ENCODE results near the gene DDA1. TPM values are rescaled to one million over a fixed set of nuclear protein-coding genes. Genes with fewer than 3 reads are reported as not detected.

The DDA1 gene
- total and polyA plus RNA-seq, 12 donors: 6.8 to 71.4 (median 41.5) TPM

- H3K36me3 ChIP-seq (replicated peaks in 1 of 2): no peaks in the 10 kb centered on the region
- H3K27me3 ChIP-seq: no peaks in the 10 kb centered on the region
- peak overlapping the region; percentile 30 to 79 (median 56) for H3K27ac ChIP-seq
- intact Hi-C loops (cut with DNase I): no loop called here
- WGBS, 4 donors: 28 to 50% (median 39%) methylated on average over 30 to 93 of the region's 94 CpGs
- H3K9me3 ChIP-seq (replicated peaks in 1 of 3): no peaks in the 10 kb centered on the region
- peak overlapping the region in 1 of 4 donors; percentile 38 for H3K4me3 ChIP-seq
- no peak for TF ChIP-seq CTCF (IDR thresholded peaks at IDR 0.05)
- TF ChIP-seq POLR2A (IDR thresholded peaks at IDR 0.05): no peak
- no peak for DNase-seq
- peaks cover 4 to 25% of the 10 kb centered on the region in 2 donors for H3K4me1 ChIP-seq (replicated peaks in 1 of 2)
These were observed 19.4 kb downstream of the DDA1 start for GRCh38 chr19:17328517-17329365.

DNA sequence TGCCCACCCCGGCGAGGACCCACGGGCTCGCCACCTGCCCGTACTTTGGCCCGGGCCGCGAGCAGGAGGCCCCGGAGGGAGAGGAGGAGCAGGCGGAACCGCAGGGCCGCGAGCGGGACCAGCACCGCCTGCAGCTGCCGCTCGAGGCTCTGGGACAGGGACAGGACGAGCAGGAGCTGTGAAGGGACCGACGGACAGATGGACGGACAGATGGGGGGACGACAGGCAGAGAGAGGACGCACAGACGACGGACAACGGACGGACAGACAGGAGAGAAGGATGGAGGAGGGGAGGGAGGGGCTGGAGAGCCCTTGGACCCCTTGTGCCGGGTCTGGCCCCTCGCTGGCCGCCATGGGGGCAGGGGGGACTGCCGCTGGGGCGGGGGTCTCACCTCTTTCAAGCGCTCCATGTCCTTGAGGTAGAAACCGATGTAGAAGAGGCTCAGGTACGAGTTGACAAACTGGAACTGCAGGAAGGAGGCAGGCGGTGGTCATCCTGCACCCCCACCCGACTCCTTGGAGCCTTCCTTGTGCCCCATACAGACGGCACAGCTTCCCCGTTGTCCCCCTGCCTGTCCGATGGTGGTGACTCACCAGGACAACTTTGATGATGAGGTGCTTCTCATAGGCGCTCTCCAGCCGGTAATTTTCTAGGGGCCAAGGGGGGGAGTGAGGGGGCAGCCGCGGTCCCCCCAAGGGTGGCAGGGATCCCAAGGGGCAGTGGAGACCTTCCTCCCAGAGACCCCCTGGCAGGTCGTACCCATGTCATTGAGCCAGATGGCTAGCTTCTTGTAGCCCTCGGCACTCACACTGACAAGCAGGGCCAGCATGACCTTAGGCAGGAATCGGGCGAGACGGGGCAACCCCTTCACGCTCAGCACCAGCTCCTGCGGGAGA is 20.3 kb downstream of the DDA1 start:
- peak in 1 of 7 donors; percentile 21 for DNase-seq
- Histone ChIP-seq H3K27me3 (no peaks in the 10 kb centered on the region), H3K9me3 (replicated peaks in 1 of 3) (no peaks in the 10 kb centered on the region), H3K4me3 (no peak overlapping the region), H3K4me1 (replicated peaks in 1 of 2) (peaks cover 4 to 28% of the 10 kb centered on the region in 2 donors), H3K27ac (no peak overlapping the region), H3K36me3 (replicated peaks in 1 of 2) (no peaks in the 10 kb centered on the region)
- intact Hi-C loops (cut with DNase I): no loop called here
- TF ChIP-seq POLR2A (IDR thresholded peaks at IDR 0.05) (no peak), CTCF (IDR thresholded peaks at IDR 0.05) (no peak)
- WGBS, 4 donors: 75 to 84% (median 80%) methylated on average over 46 to 51 of the region's 51 CpGs

- Histone ChIP-seq H3K4me1 (replicated peaks in 1 of 2) (peaks cover 4 to 34% of the 10 kb centered on the region in 2 donors), H3K4me3 (no peak overlapping the region), H3K9me3 (replicated peaks in 1 of 3) (no peaks in the 10 kb centered on the region), H3K27me3 (no peaks in the 10 kb centered on the region), H3K36me3 (replicated peaks in 1 of 2) (no peaks in the 10 kb centered on the region), H3K27ac (no peak overlapping the region)
- intact Hi-C loops (cut with DNase I): no loop called here
- no peak for TF ChIP-seq POLR2A (IDR thresholded peaks at IDR 0.05)
- no peak for TF ChIP-seq CTCF (IDR thresholded peaks at IDR 0.05)
- DNase-seq: no peak
- WGBS, 4 donors: 91 to 94% (median 93%) methylated on average over 19 to 24 of the region's 24 CpGs
These were observed 21.1 kb downstream of the DDA1 start for GRCh38 chr19:17330262-17331044.

Measured in adrenal gland (tissue), 12 donors.